ENCODE data around the gene MRPL49. TPM values are rescaled to one million over a fixed set of nuclear protein-coding genes. Genes with fewer than 3 reads are reported as not detected.

The MRPL49 gene
- polyA plus RNA-seq, 1 donor from 2014 or later: 80.5 TPM

- Histone ChIP-seq H3K27ac (ENCODE audit: low read length) (peak overlapping the region; percentile 94), H3K4me3 (ENCODE audit: low read length) (peak overlapping the region; percentile 70), H3K4me2 (ENCODE audit: low read length) (no peak overlapping the region), H3K9ac (ENCODE audit: low read length) (peak overlapping the region; percentile 85), H3K27me3 (ENCODE audit: insufficient read depth, low read depth, low read length) (no peaks in the 10 kb centered on the region), H3K9me3 (ENCODE audit: low read length) (no peaks in the 10 kb centered on the region), H3F3A (ENCODE audit: insufficient read depth, low read length, poor library complexity, severe bottlenecking) (no peaks in the 10 kb centered on the region), H3K36me3 (ENCODE audit: insufficient read depth, low read length) (no peaks in the 10 kb centered on the region), H2AFZ (ENCODE audit: low read depth, low read length) (peak overlapping the region; percentile 95), H4K20me1 (ENCODE audit: insufficient read depth) (no peaks in the 10 kb centered on the region), H3K79me2 (replicated peaks; ENCODE audit: insufficient read depth, low read length) (peaks cover 5% of the 10 kb centered on the region), H3K9me2 (ENCODE audit: insufficient read depth, low read length) (no peaks in the 10 kb centered on the region)
- TF ChIP-seq TAF1 (IDR thresholded peaks at IDR 0.05; ENCODE audit: low read depth): no peak
- TF ChIP-seq EP300 (conservative IDR thresholded peaks at IDR 0.05; ENCODE audit: poor library complexity, severe bottlenecking): no peak
- no peak for TF ChIP-seq RAD21 (conservative IDR thresholded peaks at IDR 0.05)
- TF ChIP-seq EZH2 (IDR thresholded peaks at IDR 0.05; ENCODE audit: borderline replicate concordance, insufficient read depth, low read length, poor library complexity, severe bottlenecking): no peak
- no peak for TF ChIP-seq POLR2AphosphoS5 (IDR thresholded peaks at IDR 0.05)
- TF ChIP-seq SMC3 (conservative IDR thresholded peaks at IDR 0.05; ENCODE audit: poor library complexity): no peak
Observed at GRCh38 chr11:65095427-65095826, 26.7 kb upstream of the MRPL49 start.

- Histone ChIP-seq H3K9me3 (ENCODE audit: low read length) (no peaks in the 10 kb centered on the region), H3K4me3 (ENCODE audit: low read length) (peak within 1 kb of the TSS; percentile 70), H3F3A (ENCODE audit: insufficient read depth, low read length, poor library complexity, severe bottlenecking) (no peaks in the 10 kb centered on the region), H3K36me3 (ENCODE audit: insufficient read depth, low read length) (no peaks in the 10 kb centered on the region), H4K20me1 (ENCODE audit: insufficient read depth) (no peaks in the 10 kb centered on the region), H3K79me2 (replicated peaks; ENCODE audit: insufficient read depth, low read length) (peaks cover 5% of the 10 kb centered on the region), H3K9ac (ENCODE audit: low read length) (peak within 1 kb of the TSS; percentile 85), H3K9me2 (ENCODE audit: insufficient read depth, low read length) (no peaks in the 10 kb centered on the region), H2AFZ (ENCODE audit: low read depth, low read length) (peak within 1 kb of the TSS; percentile 95), H3K4me2 (ENCODE audit: low read length) (peak within 1 kb of the TSS; percentile 44), H3K27ac (ENCODE audit: low read length) (peak within 1 kb of the TSS; percentile 94), H3K27me3 (ENCODE audit: insufficient read depth, low read depth, low read length) (no peaks in the 10 kb centered on the region)
- TF ChIP-seq MXI1 (conservative IDR thresholded peaks at IDR 0.05; ENCODE audit: poor library complexity, severe bottlenecking) (peak; percentile 92), SMC3 (conservative IDR thresholded peaks at IDR 0.05; ENCODE audit: poor library complexity) (peak; percentile 31), TAF1 (IDR thresholded peaks at IDR 0.05; ENCODE audit: low read depth) (no peak), EZH2 (IDR thresholded peaks at IDR 0.05; ENCODE audit: borderline replicate concordance, insufficient read depth, low read length, poor library complexity, severe bottlenecking) (no peak), RAD21 (conservative IDR thresholded peaks at IDR 0.05) (no peak), CTCF (IDR thresholded peaks at IDR 0.05; ENCODE audit: poor library complexity, severe bottlenecking) (no peak), REST (IDR thresholded peaks at IDR 0.05; ENCODE audit: borderline replicate concordance) (peak; percentile 70), POLR2AphosphoS5 (IDR thresholded peaks at IDR 0.05) (peak; percentile 86), EP300 (conservative IDR thresholded peaks at IDR 0.05; ENCODE audit: poor library complexity, severe bottlenecking) (peak; percentile 81)
Observed at GRCh38 chr11:65095974-65096806, 25.9 kb upstream of the MRPL49 start, which contains the start of gene VPS51. Gene VPS51 (plus strand): TSS chr11:65096214. CDS start chr11:65096251, 37 bp downstream.
